NB4 (cell line): ENCODE results near the gene C15orf39.

ENCODE experiments used
- CTCF ChIP-seq: IDR thresholded peaks from one replicate; pipeline ENCODE4 v1.5.1; 2012; ENCODE audit warnings: low read depth, low read length
- MAX ChIP-seq: IDR thresholded peaks from 2 replicates; pipeline ENCODE4 v1.6.1; 2011; ENCODE audit warnings: low read depth, low read length
- MYC ChIP-seq: IDR thresholded peaks from 2 replicates; pipeline ENCODE4 v1.6.1; 2011; ENCODE audit warnings: low read depth, low read length
- POLR2A ChIP-seq: IDR thresholded peaks from 2 replicates; pipeline ENCODE4 v1.6.1; 2011; ENCODE audit warnings: mild to moderate bottlenecking; ENCODE audit not compliant: insufficient read length; ENCODE audit errors: extremely low read depth

DNA sequence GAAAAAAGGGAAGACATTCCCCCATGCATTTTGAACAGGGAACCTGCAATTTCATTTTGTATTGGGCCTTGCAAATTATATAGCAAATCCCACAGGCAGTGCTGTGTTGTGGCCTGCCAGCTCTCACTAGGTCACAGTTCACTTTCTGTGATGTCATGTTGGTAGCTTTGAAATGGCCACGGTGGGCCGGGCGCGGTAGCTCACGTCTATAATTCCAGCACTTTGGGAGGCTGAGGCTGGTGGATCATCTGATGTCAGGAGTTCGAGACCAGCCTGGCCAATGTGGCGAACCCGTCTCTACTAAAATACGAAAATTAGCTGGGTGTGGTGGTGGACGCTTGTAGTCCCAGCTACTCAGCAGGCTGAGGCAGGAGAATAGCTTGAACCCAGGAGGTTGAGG lies 27.0 kb upstream of the C15orf39 start:
- TF ChIP-seq CTCF (no peak), MAX (no peak), POLR2A (no peak), MYC (no peak)
